Left colon (tissue), 2 donors: Measurements from ENCODE around the gene TMEM272. TPM values are rescaled to one million over a fixed set of nuclear protein-coding genes. Genes with fewer than 3 reads are reported as not detected.

ENCODE experiments used
- ATAC-seq: fragments of 200-7000 bp; cut with Tn5 transposase; one replicate; pipeline ENCODE4 v1.9.1; 2020; ENCODE audit warnings: mild to moderate bottlenecking, moderate library complexity
- DNase-seq, 2 donors: peaks; one replicate each; pipeline ENCODE4 v3.0.0-alpha.2; 2020
- intact Hi-C, 2 donors: fragments of 100-400 bp; cut with DNase I in 1 of 2; cut with micrococcal nuclease in 1 of 2; formaldehyde crosslinking; loops; one replicate each; pipeline versions ENCODE4 v1.11.2 to v1.14.0; 2022; cut with DNase I, micrococcal nuclease
- total RNA-seq, 2 donors: library from RNA; stranded (reverse); fragmentation: NEBNext Ultra II Directional; extraction: Animal tissue kit (Norgen Biotek cat#: 25700); gene quantifications; one replicate each; pipeline ENCODE4 v1.2.1, GENCODE V29; 2021
- donor health status: DM: no; HTN: no; CAD: no.
- donor health status: DM: yes; HTN: yes; CAD: no.

The TMEM272 gene
- total RNA-seq, 2 donors from 2014 or later = 0.06 to 0.11 TPM

DNA sequence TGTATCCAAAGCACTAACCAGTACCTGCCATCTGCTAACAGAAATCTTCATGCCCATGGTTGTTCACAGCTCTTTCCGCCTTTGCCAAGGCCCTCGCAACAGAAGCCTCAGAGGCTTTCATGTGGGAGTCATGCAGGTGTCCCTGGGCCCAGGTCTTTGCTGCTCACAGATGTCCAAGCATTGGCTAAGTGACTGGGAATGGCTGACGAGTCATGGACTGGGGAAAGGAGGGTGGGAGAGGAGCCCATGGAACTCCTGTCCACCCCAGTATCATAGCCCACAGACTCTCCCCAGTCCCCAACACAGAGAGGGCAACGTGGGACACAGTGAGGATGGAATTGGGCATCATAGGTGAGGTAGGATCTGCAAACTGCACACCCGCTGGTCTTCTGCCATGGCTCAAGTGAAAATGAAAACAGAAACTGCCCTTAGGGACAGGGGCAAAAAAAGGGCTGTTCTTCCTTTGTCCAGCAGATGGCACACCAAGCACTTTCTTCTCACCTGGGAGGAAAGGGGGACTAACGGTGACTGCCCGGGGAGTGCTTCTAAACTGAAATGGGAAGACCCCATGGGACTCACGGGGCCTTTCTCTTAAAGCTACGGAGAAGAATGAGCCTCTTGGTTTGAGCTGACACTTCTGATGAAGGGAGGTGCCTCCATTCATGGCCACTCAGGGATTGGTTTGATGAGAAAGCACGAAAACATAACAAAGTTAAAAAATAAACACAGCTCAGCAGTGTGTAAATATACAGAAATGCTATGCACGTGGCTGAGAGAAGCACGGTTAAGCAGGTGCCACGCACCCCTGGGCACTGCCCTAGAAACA is 29.9 kb downstream of the TMEM272 start:
- intact Hi-C loops = loop anchor here in 1 of 2 donors (10.0 kb wide), 1 partner anchor 360 kb away; the partner anchor contains the start of gene INTS6
- DNase-seq = peak; percentile 65 to 77
- ATAC-seq = peak; percentile 89

DNA sequence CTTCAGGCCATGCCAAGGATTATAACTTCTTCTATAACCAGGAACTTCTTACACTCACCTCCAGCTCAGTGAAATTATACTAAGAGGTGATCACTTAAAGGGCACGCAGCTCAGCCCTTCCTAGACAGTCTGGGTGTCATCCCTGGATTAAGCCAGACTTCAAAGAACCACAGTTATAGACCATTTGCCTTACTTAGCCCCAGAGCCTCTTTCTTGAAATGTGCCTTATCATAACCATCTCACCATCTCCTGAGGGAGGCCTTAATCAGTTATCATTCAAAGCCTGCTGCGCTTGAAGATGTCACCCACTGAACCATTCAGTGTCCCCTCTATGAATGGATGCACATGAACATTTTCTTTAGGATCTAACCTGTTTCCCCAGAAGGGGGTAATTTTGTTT is 30.9 kb downstream of the TMEM272 start:
- DNase-seq (no peak), ATAC-seq (no peak)
- intact Hi-C loops = loop anchor here in 1 of 2 donors (10.0 kb wide), 1 partner anchor 359 kb away; the partner anchor contains the start of gene INTS6

DNA sequence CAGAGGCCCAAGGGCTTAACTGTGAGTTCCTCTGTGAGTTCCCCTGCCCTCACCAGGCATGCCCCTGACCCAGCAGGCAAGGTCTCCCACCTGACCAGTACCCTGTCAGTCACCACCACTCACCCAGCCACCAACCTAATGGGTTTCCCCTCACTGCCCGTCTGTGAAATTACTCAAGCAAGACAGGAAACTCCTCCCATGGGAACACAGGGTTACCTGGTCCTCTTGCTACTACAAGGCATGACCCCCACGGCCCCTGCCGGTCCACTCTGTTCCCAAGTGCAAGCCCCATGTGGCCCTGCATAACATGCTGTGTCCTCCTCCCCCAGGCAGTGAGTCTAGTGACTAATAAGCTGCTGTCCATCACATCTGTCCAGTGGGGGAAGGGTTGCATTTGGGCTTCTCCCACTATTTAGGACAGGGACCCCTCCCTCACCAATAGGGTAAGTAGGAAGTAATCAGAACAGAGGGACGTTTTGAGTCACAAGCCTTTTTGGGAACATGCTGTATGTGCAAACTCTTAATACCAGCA is 33.0 kb downstream of the TMEM272 start:
- ATAC-seq = no peak
- intact Hi-C loops = loop anchor here in 1 of 2 donors (10.0 kb wide), 1 partner anchor 357 kb away; the partner anchor contains the start of gene INTS6
- DNase-seq = no peak

DNA sequence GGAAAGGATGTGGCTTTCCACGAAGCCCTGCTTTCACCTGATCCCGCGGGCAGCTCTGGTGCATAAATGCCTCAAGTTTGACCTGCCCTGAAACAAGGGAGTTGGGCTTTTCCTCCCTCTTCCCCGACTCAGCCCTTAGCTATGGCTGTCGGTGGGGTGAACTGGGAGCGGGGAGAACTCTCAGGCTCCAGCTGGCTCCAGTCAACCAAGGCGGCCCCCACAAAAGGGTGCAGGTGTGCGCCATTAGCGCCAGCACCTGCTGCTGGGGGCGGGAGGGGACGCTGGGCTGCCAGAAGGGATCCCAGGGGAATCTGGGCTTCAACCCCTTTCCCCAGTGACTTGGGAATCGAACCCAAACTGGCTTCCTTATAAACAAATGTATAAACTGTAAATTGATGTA is 33.9 kb downstream of the TMEM272 start:
- intact Hi-C loops = loop anchor here in 1 of 2 donors (10.0 kb wide), 1 partner anchor 356 kb away; the partner anchor contains the start of gene INTS6
- no peak for DNase-seq
- no peak for ATAC-seq

DNA sequence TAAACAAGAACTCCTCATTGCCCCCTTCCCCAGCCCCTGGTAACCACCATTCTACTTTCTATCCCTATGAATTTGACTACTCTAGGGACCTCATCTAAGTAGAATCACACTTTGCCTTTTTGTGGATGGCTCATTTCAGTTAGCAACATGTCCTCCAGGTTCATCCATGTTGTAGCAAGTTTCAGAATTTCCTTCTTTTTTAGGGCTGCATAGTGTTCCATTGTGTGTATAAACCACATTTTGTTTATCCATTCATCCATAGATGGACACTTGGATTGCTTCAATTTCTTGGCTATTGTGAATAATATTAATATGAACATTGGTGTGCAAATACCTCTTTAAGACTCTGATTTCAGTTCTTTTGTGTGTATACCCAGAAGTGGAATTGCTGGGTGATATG is 36.2 kb downstream of the TMEM272 start:
- ATAC-seq = no peak

DNA sequence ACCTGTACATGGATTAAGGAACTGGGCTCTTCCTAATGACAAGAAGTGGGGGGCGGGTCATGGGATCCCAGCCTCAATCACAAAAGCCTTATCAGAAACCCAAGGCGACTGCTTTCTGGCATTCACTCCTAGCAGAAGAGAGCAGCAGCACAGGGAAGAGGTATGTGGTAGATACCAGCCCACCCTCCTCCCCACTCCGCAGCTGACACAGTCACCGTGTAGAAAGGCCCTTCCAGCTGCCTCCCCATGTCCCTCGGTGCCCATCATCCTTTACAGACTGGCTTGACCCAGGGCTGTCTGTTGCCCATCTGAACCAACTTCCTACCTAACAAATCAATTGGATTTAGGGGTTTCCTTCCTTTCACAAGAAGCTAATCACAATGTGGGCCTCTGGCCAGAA is 37.9 kb downstream of the TMEM272 start:
- DNase-seq (no peak), ATAC-seq (no peak)
- intact Hi-C loops = loop anchor here in 1 of 2 donors (10.0 kb wide), 1 partner anchor 222 kb away; the partner anchor contains the start of gene WDFY2

More for the DNA sequence above, 36.2 kb downstream of the TMEM272 start:
- DNase-seq = no peak
- intact Hi-C loops = loop anchor here in 1 of 2 donors (10.0 kb wide), 1 partner anchor 224 kb away; the partner anchor contains the start of gene WDFY2

DNA sequence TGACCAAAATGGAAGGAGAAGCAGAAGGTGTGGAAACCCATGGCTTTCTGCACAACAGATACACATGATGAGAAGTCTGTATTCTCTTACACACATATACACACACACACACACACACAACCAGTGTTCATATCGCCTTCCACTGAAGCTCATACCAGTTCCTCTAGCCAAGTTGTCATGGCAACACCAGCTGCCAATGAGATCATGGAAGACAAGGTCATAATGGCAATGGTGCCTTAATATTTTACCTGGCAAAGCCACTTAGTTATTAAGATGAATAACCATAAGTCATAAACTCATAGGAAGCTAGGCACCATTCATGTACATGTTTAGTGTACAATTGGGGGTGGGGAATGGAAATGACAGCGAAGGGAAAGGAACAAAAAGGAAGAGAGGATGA is 38.4 kb downstream of the TMEM272 start:
- ATAC-seq (no peak), DNase-seq (no peak)
- intact Hi-C loops = loop anchor here in 1 of 2 donors (10.0 kb wide), 1 partner anchor 222 kb away; the partner anchor contains the start of gene WDFY2

DNA sequence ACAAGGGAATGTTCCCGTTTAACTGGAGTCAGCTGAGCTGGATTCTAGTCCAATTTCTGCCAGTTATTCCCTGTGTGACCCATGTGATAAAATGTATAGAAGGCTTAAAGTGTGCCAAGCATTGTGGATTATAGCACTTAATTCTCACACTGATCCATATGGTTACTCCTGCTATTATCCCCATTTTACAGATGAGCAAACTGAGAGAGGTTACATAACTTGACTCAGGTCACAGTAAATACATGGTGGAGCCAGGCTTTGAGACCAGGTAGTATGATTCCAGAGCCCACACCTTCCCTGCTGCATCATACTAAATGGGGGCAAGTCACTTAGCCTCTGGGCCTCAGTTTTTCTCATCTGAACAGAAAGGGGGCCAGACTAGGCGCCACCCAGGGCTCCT is 39.1 kb downstream of the TMEM272 start:
- DNase-seq (no peak), ATAC-seq (no peak)
- intact Hi-C loops = loop anchor here in 1 of 2 donors (10.0 kb wide), 1 partner anchor 221 kb away; the partner anchor contains the start of gene WDFY2

DNA sequence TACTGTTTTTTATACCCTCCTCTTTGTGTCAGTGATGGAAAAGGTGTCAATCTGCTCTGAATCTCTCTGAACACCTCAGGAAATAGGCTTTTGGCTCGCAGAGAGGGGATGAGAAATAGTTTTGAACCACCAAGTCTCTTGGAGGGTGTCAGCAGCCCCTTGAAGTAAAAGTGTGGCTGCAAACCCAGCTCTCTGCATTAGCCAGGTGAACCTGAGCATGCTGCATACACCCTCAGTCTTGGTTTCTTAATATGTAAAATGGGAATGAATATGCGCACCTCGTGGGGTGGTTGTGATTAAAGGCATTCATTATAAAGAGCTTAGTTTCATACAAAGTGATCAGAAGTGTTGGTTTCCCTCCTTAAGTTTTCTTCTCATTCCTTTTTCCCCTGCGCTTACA is 39.7 kb downstream of the TMEM272 start:
- intact Hi-C loops = loop anchor here in 1 of 2 donors (10.0 kb wide), 1 partner anchor 221 kb away; the partner anchor contains the start of gene WDFY2
- ATAC-seq (no peak), DNase-seq (no peak)

DNA sequence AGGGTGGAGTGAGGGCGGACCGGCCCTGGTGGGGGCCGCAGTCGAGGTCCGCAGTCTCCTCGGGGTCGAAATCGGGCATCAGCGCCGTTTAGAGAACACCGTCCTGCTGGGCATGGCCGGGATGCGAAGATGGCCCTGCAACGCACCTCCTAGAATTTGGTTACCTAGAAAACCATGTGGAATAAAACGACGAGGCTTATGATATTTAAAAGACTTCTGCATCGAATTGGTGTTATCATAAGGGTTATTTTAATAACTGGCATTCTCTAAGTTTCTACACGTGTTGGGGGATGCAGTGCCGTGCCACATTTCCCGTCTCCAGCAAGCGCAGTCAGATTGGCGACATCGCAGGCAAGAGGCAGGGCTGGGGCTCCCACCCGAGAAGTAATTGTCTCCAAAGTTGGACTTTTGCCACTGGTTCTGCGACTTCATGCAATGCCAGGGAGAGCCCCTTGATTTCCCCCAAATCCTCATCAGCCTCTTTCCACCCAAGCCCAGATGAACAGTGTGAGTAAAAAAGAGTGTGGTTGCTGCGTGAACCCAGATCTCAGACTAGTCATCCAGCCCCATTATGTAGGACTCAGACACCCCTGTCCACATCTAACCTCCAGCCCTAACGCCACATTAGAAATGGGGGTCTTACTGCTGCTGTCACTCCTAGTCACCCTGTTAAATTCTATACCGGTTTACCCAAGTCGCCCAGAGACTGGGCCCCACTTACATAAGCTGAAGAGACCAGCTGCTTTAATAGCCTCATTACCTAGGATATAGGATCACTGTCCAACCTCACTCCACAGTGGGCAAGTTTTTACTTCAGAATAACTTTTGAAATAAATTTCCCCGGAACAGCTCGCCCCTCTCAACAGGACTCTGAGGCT is 40.4 kb downstream of the TMEM272 start:
- DNase-seq (peak in 1 of 2 donors; percentile 52), ATAC-seq (no peak)

DNA sequence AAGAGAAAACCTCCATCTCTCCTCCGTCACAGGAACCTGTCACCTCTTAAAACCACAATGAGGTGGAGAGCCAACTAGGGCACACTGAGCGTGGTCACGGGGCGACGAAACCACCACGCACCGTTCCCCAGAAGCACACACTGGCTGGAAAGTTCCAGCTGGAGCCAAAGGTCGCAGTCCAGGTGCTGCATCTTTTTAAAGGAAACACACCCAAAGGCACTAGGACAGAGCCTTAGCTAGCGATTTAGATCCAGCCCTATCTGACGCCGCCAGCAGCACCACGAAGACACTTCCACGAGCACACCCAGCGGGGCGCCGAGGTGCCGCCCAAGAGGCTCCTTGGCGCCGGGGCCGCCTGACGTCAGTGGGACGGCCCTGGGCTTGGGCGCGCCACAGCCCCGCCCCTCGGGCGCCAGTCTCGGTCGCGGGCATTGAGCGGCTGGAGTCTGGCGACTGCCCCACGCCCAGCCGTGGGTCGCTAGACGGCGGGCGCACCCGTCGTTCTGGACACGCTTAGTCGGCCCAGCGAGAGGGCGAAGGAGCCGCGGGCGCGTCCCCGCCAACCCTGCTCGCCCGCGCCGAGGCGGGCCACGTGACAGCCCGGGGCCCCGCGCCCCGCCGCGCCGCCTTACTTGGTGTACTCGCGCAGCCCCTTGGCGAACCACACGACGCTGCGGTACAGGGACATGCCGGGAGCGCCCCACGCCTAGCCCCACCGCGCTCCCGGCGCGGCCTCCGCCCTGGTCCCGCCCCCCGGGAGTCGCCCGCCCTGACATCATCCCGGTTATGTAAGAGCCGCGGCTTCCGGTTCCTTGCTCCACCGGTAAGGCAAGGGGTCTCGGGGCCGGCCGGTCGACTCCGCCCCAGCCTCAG is 41.3 kb downstream of the TMEM272 start, which contains the start of gene DHRS12:
DHRS12 (minus strand) TSS at position 742 of the 873 bp plus-strand sequence. CDS start 4,504 bp downstream, outside the sequence.
- ATAC-seq = peak; percentile 82
- peak; percentile 93 to 94 for DNase-seq
- intact Hi-C loops = loop anchor here in 1 of 2 donors (10.0 kb wide), 1 partner anchor 219 kb away; the partner anchor contains the start of gene WDFY2

More for the DNA sequence above, 40.4 kb downstream of the TMEM272 start:
- intact Hi-C loops = loop anchor here in 1 of 2 donors (10.0 kb wide), 1 partner anchor 220 kb away; the partner anchor contains the start of gene WDFY2

DNA sequence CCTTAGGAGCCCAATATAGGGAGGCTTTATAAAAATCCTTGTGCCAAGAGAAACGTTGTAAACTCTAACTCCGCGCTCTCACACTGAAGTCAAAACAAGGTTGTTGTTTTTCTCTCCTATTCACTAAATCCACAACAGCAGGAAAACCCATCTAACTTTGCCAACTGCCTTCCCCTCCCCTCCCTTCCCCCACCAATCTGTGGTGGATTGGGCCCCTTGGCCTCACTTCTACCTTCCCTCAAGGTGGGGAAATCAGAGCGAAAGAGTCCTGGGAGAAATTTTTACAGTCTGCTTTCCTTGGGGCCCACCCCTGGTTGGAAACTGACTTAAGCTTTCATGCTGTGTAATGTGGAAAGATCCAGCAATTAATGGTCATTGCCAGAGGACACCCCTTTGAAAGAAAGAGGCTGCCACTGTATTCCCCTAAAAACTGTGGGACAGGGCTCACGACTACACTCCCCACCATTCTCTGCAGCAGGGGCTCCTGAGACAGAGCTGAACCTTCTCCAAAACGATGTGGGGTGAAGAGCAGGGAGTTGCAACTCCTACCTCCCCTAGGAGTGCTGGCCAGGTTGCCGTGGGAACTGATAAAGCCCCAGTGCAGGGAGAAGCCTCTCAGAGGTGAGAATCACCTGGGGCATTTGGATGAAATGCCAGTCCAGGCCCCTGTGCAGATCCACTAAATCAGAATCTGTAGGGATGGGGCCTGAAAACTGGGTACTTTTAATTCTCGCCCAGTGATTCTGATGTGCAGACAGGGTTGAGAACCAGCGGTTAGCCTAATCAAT is 42.2 kb downstream of the TMEM272 start:
- ATAC-seq (no peak), DNase-seq (peak in 1 of 2 donors; percentile 37)
- intact Hi-C loops = loop anchor here in 1 of 2 donors (10.0 kb wide), 1 partner anchor 218 kb away; the partner anchor contains the start of gene WDFY2

DNA sequence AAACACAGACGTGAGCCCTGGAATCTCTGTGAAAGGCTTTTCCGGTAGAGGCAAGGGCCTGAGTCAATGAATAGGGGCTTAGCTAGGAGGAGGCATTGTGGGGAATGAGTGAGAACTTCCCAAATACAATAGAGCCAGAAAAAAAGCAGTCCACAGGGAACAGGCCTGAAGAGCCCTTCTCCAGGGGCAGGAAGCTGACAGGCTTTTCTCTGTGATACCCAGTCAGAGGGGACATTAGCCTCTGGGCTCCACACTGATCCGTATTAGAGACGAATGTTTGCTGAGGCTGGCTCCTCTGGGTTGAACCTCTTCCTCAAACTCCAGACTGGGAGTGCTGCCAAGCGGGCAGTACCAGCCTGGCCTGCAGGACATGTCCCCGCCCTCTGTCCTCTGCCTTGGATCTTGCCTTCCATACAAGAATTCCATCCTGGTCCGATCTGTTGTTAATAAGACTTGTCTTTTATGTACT is 43.3 kb downstream of the TMEM272 start:
- peak; percentile 56 for ATAC-seq
- DNase-seq = peak; percentile 88 to 92
- intact Hi-C loops = loop anchor here in 1 of 2 donors (10.0 kb wide), 1 partner anchor 217 kb away; the partner anchor contains the start of gene WDFY2

DNA sequence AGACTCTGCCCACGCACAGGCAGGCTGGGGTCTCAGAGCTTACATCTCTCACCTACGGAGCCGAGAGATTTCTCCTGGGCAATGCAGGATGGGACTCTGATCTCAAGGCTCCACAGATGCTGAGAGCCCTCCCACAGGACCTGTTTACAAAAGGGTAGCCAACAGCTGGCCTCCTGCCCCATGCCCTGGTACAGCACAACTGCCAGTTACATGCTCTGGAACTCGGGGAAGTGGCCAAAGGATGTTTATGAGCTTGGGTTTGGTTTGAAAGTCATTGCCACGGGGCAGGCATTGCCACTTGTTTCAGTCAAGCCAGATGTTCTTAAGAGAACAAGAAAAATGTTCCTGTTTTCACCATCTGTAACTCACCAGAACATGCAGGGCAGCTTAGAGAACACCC is 44.5 kb downstream of the TMEM272 start:
- no peak for ATAC-seq
- intact Hi-C loops = loop anchor here in 1 of 2 donors (10.0 kb wide), 1 partner anchor 216 kb away; the partner anchor contains the start of gene WDFY2
- DNase-seq = peak in 1 of 2 donors; percentile 55

DNA sequence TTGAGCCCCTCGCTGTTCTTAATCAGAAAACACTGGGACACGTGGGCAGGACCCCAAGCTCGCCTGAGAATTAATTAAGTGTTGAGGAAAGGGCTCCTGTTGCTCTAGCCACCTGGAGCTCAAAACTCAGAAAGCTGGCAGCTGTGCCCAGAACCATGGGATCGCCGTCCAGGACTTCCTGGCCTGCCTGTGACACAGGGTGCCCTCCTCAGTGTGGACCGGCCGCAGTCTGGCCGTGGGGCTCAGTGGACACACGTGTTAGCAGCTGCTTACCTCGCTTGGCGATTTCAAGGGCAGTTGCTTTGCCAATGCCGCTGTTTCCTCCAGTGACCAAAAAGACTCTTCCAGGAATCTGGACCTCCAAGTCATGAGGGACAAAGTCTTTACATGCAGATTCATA is 45.7 kb downstream of the TMEM272 start:
- ATAC-seq (no peak), DNase-seq (no peak)
- intact Hi-C loops = no loop called here
